Measurements from ENCODE around the gene TNS3. TPM values are rescaled to one million over a fixed set of nuclear protein-coding genes. Genes with fewer than 3 reads are reported as not detected.

TNS3 gene
- total and polyA plus RNA-seq, 4 experiments from 2014 or later = 0.11 to 3.2 (median 1.3) TPM; not detected in 1

DNA sequence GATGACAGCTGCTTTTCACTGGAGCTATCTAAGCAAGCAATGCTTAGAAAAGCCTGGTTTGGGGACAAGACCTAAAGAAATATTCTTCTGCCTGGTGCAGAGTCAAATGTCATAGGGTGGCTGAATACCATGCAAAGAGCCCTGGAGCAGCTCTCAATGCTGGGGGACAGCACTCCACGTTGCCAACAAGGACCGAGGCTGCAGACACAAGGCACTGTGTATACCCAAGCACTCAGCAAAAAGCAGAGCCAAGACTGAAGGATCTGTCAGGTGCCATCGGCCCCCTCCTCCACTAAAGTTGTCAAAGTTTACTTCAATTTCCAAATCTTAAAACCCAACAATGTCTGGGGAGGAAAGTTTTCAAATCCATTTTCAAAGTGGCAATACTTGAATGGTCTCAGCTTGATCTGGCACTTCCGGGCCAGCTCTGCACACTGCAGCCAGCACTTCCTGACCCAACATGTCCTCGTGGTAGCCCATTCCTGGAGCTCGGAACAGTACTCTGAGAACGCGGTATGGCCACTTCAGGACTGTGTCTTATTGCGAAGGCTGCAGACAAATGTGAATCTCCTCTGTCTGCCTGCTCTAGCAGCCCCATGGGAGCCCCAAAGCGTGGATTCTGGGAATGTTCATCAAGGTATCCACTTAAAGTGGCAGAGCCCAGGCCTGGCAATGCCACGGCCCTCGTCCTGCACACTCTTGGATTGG, 191.8 kb downstream of the TNS3 start:
- no peaks in the 10 kb centered on the region for H3K36me3 ChIP-seq (ENCODE audit: insufficient read depth, low read length)
- no peaks in the 10 kb centered on the region for H3K4me1 Mint-ChIP-seq
- no peak overlapping the region for H3K4me3 ChIP-seq (ENCODE audit: low read length in 2 of 2)
- CTCF ChIA-PET (ENCODE audit: partially characterized antibody) = no interaction called here
- H3K9me3 Mint-ChIP-seq = no peaks in the 10 kb centered on the region
- DNase-seq = no peak
- H3K27me3 ChIP-seq (ENCODE audit: insufficient read depth, low read length) = no peaks in the 10 kb centered on the region
- no peak overlapping the region for H3K4me3 Mint-ChIP-seq
- H3K27ac ChIP-seq (ENCODE audit: low read depth, low read length) = no peak overlapping the region
- H3K27me3 Mint-ChIP-seq = peaks cover 0 to under 1% of the 10 kb centered on the region in 2 donors
- intact Hi-C loops (cut with micrococcal nuclease) = no loop called here
- POLR2A ChIA-PET (ENCODE audit: partially characterized antibody) = no interaction called here
- H3K4me1 ChIP-seq (ENCODE audit: insufficient read depth, low read length) = no peaks in the 10 kb centered on the region
- H3K9me3 ChIP-seq (ENCODE audit: control insufficient read depth in 1 of 2, low read length in 2 of 2) = no peaks in the 10 kb centered on the region
- no peaks in the 10 kb centered on the region for H3K36me3 Mint-ChIP-seq
- H3K27ac Mint-ChIP-seq = no peak overlapping the region

DNA sequence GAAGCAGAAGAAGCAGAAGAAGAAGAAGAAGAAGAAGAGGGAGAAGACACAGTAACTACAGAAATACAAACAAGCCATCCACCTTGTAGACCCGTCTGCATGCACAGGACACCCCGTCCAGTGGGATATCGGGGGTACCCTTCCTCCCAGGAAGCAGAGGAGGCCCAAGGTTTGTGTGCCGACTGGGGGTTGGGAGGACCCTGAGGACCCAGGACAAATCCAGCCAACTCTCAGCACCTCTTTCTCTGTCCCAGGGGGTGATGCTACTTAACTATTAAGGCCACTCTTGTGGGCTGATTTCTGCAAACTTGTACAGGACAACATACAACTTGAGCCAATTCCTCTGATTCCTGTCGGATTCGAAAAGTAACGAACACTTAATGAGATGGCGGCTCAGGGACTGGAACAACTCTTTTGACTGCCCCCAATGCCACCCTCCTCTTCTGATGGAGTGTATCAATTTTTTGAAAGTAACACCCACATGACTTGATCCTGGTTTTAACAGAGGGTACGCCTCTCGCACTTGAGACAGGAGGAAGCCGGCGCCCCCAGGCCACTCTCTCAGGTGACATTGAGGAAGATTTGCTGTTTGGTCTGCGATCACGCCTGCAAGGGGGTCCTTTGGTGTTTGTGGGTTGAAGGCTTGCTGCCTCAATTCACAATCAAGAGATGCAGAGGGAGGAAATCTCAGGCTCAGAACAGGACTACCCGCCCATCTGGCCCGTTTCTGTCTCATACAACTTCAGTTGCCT, 192.6 kb downstream of the TNS3 start:
- Histone ChIP-seq H3K9me3 (ENCODE audit: control insufficient read depth in 1 of 2, low read length in 2 of 2) (no peaks in the 10 kb centered on the region), H3K27me3 (ENCODE audit: insufficient read depth, low read length) (no peaks in the 10 kb centered on the region), H3K4me3 (ENCODE audit: low read length in 2 of 2) (no peak overlapping the region), H3K36me3 (ENCODE audit: insufficient read depth, low read length) (no peaks in the 10 kb centered on the region), H3K27ac (ENCODE audit: low read depth, low read length) (no peak overlapping the region), H3K4me1 (ENCODE audit: insufficient read depth, low read length) (no peaks in the 10 kb centered on the region)
- Mint-ChIP-seq H3K27ac (peak overlapping the region in 1 of 7 donors; percentile 55), H3K9me3 (no peaks in the 10 kb centered on the region), H3K27me3 (peaks cover 0 to 2% of the 10 kb centered on the region in 2 donors), H3K4me1 (no peaks in the 10 kb centered on the region), H3K4me3 (no peak overlapping the region), H3K36me3 (no peaks in the 10 kb centered on the region)
- no peak for DNase-seq
- ChIA-PET POLR2A (ENCODE audit: partially characterized antibody) (no interaction called here), CTCF (ENCODE audit: partially characterized antibody) (no interaction called here)
- intact Hi-C loops (cut with micrococcal nuclease) = no loop called here

DNA sequence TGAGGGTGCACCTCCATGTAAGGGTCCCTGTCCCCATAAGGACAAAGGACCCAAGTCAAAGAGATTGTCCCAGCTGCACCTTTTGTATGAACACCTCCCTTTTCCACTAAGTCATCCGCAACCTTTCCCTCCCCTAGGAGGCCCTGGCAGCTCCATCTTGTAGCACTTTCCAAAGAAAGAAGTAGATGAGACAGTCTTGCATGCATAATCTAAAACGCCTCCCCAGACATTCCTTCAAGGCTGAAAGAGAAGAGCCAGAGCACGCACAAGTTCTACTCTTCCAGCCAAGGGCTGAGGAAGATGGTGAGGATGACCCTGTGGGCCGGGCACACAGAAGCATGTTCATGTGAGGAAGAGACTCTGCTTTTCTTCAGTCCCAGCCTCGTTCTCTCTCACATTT, 194.4 kb downstream of the TNS3 start:
- no peak overlapping the region for H3K4me3 Mint-ChIP-seq
- Histone ChIP-seq H3K9me3 (ENCODE audit: control insufficient read depth in 1 of 2, low read length in 2 of 2) (no peaks in the 10 kb centered on the region), H3K4me1 (ENCODE audit: insufficient read depth, low read length) (no peaks in the 10 kb centered on the region), H3K27me3 (ENCODE audit: insufficient read depth, low read length) (no peaks in the 10 kb centered on the region), H3K4me3 (ENCODE audit: low read length in 2 of 2) (no peak overlapping the region), H3K36me3 (ENCODE audit: insufficient read depth, low read length) (no peaks in the 10 kb centered on the region), H3K27ac (ENCODE audit: low read depth, low read length) (no peak overlapping the region)
- peaks cover 0 to 2% (median 0%) of the 10 kb centered on the region in 8 donors for H3K9me3 Mint-ChIP-seq
- H3K27ac Mint-ChIP-seq = no peak overlapping the region
- CTCF ChIA-PET (ENCODE audit: partially characterized antibody) = no interaction called here
- peaks cover 0 to 2% of the 10 kb centered on the region in 2 donors for H3K27me3 Mint-ChIP-seq
- H3K36me3 Mint-ChIP-seq = no peaks in the 10 kb centered on the region
- no peaks in the 10 kb centered on the region for H3K4me1 Mint-ChIP-seq
- POLR2A ChIA-PET (ENCODE audit: partially characterized antibody) = no interaction called here
- intact Hi-C loops (cut with micrococcal nuclease) = no loop called here
- DNase-seq = no peak

DNA sequence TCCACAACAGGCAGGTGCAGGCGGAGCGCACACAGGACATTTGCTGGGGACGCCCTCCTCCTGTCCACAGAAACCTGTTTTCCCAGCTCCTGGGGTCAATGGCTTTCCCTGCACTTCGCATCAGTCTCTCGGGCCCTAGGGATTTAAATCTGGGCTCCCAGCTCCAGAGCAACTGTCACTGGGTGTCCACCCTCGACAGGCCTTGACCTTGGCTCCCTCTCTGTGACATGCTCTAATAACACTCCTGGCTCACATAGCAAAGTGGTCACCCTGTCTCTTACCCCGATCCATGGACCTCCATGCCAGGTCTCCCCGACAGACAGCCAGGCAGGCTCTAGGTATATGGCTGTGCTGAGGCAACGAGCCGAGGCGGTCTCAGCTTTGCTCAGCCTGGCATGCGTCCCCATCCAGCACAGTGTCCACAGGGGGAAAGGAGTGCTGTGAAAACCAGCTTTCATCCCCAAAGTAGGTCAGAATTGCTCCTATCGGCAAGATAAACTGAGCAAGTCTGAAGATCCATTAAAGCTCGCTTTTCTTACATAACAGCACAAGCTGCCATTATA, 195.6 kb downstream of the TNS3 start:
- H3K36me3 ChIP-seq (ENCODE audit: insufficient read depth, low read length) = no peaks in the 10 kb centered on the region
- no peak overlapping the region for H3K27ac ChIP-seq (ENCODE audit: low read depth, low read length)
- H3K27me3 ChIP-seq (ENCODE audit: insufficient read depth, low read length) = no peaks in the 10 kb centered on the region
- Mint-ChIP-seq H3K27me3 (peaks cover 0 to 2% of the 10 kb centered on the region in 2 donors), H3K36me3 (no peaks in the 10 kb centered on the region), H3K4me1 (no peaks in the 10 kb centered on the region), H3K4me3 (no peak overlapping the region), H3K27ac (no peak overlapping the region), H3K9me3 (peaks cover 0 to 2% (median 0%) of the 10 kb centered on the region in 8 donors)
- DNase-seq = no peak
- no peaks in the 10 kb centered on the region for H3K4me1 ChIP-seq (ENCODE audit: insufficient read depth, low read length)
- ChIA-PET CTCF (ENCODE audit: partially characterized antibody) (no interaction called here), POLR2A (ENCODE audit: partially characterized antibody) (no interaction called here)
- H3K4me3 ChIP-seq (ENCODE audit: low read length in 2 of 2) = no peak overlapping the region
- intact Hi-C loops (cut with micrococcal nuclease) = no loop called here
- no peaks in the 10 kb centered on the region for H3K9me3 ChIP-seq (ENCODE audit: control insufficient read depth in 1 of 2, low read length in 2 of 2)

DNA sequence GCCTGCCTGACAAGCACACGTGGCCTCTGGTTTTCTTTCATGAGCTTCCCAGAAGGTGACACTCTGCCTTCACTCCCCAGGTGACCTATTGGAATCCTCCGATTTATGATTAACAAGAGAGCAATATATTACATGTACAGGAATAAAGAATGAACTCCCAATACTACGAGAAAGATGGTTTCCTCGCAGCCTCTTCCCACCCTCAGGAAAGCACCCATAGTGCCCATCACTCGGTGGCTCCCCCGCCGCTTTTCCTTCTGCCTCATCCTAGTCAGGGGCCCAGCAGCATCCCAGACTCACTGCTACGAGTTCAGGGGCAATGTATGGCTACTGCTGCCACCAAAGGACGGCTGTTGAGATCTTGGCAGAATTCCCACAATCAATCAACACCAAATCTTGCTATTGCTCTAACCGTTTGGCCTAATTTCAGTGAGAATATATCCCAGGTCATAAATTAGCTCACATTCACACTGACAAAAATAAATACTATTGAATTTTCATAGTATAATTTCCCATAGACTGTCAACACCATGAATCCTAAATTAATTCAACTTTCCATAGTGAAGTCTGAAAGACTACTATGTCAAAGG, 196.3 kb downstream of the TNS3 start:
- ChIA-PET CTCF (ENCODE audit: partially characterized antibody) (no interaction called here), POLR2A (ENCODE audit: partially characterized antibody) (no interaction called here)
- Histone ChIP-seq H3K36me3 (ENCODE audit: insufficient read depth, low read length) (no peaks in the 10 kb centered on the region), H3K4me3 (ENCODE audit: low read length in 2 of 2) (no peak overlapping the region), H3K4me1 (ENCODE audit: insufficient read depth, low read length) (no peaks in the 10 kb centered on the region), H3K27me3 (ENCODE audit: insufficient read depth, low read length) (no peaks in the 10 kb centered on the region), H3K9me3 (ENCODE audit: control insufficient read depth in 1 of 2, low read length in 2 of 2) (no peaks in the 10 kb centered on the region), H3K27ac (ENCODE audit: low read depth, low read length) (no peak overlapping the region)
- H3K4me3 Mint-ChIP-seq = no peak overlapping the region
- H3K27me3 Mint-ChIP-seq = peaks cover 0 to 4% of the 10 kb centered on the region in 2 donors
- no peaks in the 10 kb centered on the region for H3K36me3 Mint-ChIP-seq
- intact Hi-C loops (cut with micrococcal nuclease) = no loop called here
- no peaks in the 10 kb centered on the region for H3K4me1 Mint-ChIP-seq
- DNase-seq = no peak
- H3K27ac Mint-ChIP-seq = no peak overlapping the region
- peaks cover 0 to 2% (median 0%) of the 10 kb centered on the region in 8 donors for H3K9me3 Mint-ChIP-seq

DNA sequence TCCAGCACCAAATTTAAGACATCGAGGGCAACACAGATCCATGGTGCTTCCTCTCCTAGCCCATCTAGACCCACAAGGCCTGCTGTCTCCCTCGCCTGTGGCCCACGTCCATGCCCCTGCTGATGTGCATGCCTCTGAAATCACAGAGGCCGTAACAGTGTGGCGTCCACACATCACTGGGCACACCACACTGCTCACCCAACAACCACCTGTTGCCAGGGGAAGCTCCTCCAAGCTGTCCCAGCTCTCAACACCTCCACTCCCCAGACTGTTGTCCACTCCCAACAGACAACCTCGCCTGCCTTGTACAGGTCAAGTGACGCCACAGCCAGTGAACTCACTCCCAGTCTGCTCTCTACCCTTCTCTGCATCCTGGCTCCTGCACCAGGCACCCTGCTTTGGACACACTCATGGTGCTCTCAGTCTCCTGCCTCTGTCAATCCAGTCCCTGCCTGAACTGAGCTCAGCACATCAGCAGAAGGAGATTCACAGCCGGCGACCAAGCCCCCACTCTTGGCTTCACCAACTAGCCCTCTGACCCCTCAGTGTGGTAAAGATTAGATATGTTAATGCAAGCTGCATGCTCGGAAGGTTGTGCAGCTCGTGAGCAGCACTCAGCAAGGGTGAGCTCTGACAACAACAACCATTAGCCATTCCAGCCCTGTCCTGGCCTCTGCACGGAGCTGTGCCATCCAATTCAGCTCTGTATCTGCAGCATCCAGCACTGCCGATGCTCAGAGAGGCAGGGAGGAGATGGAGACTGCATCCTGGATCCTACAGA, 197.0 kb downstream of the TNS3 start:
- Mint-ChIP-seq H3K36me3 (no peaks in the 10 kb centered on the region), H3K4me1 (no peaks in the 10 kb centered on the region), H3K4me3 (no peak overlapping the region), H3K27ac (no peak overlapping the region), H3K9me3 (peaks cover 0 to 2% (median 0%) of the 10 kb centered on the region in 8 donors), H3K27me3 (peaks cover 0 to 4% of the 10 kb centered on the region in 2 donors)
- POLR2A ChIA-PET (ENCODE audit: partially characterized antibody) = no interaction called here
- Histone ChIP-seq H3K36me3 (ENCODE audit: insufficient read depth, low read length) (no peaks in the 10 kb centered on the region), H3K27ac (ENCODE audit: low read depth, low read length) (no peak overlapping the region), H3K9me3 (ENCODE audit: control insufficient read depth in 1 of 2, low read length in 2 of 2) (no peaks in the 10 kb centered on the region), H3K4me1 (ENCODE audit: insufficient read depth, low read length) (no peaks in the 10 kb centered on the region), H3K4me3 (ENCODE audit: low read length in 2 of 2) (no peak overlapping the region), H3K27me3 (ENCODE audit: insufficient read depth, low read length) (no peaks in the 10 kb centered on the region)
- no peak for DNase-seq
- CTCF ChIA-PET (ENCODE audit: partially characterized antibody) = no interaction called here
- intact Hi-C loops (cut with micrococcal nuclease) = no loop called here

Measured in CD4-positive, alpha-beta memory T cell (primary cell).